NCI-H524 (cell line): ENCODE measurements around the gene RPL28.

ENCODE experiments used
- DNase-seq, 2 experiments: peaks; one replicate each; lab custom pipeline; 2025; lab: John Stamatoyannopoulos, UW

RPL28 gene

GRCh38 chr19:55373306-55373992, 12.3 kb upstream of the RPL28 start:
- DNase-seq = no peak

DNA sequence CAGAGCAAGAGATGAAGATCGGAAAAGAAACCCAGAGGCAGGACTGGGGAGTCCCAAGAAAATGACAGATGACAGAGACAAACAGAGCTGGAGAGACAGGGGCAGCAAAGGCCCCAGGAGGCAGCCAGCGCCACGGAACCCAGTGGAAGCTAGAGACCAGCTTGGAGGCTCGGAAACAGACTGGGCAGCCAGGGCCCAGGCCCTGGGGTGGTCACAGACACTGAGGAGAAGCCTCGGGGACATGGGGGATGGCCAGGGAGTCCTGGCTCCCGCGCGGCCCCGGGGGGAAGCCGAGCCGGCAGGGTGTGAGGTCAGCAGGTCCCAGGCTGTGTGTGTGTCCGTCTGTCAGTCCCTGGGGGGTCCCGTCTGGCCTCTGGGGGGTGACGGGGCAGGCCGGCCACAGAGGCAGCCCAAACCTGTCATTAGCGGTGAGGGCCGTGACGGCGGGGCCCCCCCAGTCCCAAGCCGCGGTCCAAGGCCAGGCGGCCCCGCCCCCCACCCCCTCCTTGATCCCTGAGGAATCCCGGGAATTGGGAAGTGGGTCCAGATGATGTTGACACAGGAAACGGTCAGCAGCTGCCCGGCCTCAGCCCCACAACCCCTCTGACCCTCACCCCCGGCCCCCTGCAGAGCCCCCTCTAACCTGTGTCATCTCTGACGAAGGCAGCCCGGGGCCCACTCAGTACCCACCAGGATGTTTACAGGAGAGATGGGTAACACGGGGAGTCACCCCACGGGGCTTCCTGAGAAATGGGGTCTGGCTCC, 11.6 kb upstream of the RPL28 start:
- peak in 1 of 2 experiments; percentile 29 for DNase-seq

DNA sequence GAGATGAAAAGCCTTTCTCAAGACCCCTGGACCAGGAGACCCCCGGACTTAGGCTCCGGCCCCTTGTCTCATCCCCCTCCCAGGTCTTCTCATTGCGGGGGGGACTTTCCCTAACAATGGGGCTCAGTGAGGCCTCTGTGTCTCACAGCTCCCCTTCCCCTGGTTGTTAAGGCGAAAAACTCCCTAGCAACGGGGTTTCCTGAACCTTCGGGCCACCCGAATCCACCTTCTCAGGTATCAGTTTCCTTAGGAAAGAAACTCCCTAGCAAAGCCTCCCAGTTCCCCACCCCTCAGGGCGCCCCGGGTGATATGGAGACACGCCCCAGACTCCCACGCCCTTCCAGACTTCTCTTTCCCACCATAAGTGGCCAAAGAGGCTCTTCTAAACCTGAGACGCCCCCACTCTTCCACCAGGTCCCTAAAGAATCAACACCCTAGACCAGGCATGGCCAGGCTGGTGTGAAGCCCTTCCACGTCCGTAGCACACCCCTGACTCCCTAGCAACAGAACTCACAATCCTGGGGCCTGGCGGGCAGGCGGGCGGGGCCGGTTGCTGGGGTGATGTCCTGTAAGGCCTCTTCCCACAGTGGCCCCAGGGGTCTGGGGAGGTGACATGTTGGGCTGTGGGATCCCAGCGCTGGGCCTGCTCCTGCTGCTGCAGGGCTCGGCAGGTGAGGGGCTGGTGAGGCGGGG, 9.3 kb upstream of the RPL28 start, which contains the start of gene TMEM190:
Gene TMEM190 (plus strand): TSS at position 586 of the 693 bp plus-strand sequence. CDS start 28 bp downstream, at position 614.
- DNase-seq = no peak

DNA sequence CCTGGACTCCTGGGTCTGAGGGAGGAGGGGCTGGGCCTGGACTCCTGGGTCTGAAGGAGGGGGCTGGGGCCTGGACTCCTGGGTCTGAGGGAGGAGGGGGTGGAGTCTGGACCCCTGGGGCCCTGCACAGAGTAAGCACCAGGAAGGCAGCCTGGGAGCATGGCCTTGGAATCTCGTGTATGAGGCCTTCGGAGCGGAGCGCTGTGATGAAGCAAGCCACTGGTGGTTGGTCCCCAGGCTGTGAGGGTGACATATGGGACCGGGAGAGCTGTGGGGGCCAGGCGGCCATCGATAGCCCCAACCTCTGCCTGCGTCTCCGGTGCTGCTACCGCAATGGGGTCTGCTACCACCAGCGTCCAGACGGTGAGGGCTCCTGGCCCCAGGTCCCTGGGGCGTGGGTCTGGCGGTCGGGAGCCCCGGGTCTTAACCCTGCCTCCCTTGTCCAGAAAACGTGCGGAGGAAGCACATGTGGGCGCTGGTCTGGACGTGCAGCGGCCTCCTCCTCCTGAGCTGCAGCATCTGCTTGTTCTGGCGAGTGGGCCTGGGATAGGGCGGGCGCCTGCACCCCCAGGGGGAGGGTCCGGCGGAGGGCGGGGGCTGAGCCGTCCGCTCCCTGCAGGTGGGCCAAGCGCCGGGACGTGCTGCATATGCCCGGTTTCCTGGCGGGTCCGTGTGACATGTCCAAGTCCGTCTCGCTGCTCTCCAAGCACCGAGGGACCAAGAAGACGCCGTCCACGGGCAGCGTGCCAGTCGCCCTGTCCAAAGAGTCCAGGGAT, 8.2 kb upstream of the RPL28 start:
- peak; percentile 58 to 81 for DNase-seq

DNA sequence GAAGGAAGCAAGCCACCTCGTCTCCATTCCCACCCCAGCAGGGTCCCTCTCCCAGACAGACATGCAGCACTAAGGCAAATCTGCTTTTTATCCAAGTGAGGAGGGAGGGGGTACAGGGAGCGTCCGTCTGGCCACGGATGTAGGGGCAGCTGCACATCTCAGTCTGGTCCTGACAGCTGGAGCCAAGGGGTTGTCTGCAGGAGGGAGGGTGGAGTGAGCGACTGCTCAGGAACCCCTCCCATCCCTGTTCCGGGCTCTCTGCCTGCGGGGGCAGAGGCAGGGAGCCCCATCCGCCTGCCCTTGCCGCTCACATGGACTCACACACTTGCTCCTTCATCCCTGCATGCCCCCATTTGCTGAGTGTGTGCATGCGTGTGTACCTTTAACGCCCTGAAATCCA, 6.6 kb upstream of the RPL28 start:
- DNase-seq = peak; percentile 90 to 97

DNA sequence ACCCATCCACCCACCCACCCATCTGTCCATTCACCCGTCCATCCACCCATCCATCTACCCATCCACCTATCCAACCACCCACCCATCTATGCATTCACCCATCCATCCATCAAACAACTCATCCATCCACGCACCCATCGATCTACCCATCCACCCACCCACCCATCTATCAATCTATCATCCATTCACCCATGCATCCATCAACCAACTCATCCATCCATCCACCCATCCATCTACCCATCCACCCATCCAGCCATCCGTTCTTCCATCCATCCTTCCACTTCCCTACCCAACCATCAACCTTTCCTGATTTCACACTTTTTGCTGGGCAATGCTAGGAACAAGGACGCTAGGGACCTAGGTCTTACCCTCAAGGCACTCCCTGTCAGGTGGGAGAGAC, 3.7 kb upstream of the RPL28 start:
- no peak for DNase-seq

- no peak for DNase-seq
These were observed 3.1 kb upstream of the RPL28 start for GRCh38 chr19:55382522-55383054.

DNA sequence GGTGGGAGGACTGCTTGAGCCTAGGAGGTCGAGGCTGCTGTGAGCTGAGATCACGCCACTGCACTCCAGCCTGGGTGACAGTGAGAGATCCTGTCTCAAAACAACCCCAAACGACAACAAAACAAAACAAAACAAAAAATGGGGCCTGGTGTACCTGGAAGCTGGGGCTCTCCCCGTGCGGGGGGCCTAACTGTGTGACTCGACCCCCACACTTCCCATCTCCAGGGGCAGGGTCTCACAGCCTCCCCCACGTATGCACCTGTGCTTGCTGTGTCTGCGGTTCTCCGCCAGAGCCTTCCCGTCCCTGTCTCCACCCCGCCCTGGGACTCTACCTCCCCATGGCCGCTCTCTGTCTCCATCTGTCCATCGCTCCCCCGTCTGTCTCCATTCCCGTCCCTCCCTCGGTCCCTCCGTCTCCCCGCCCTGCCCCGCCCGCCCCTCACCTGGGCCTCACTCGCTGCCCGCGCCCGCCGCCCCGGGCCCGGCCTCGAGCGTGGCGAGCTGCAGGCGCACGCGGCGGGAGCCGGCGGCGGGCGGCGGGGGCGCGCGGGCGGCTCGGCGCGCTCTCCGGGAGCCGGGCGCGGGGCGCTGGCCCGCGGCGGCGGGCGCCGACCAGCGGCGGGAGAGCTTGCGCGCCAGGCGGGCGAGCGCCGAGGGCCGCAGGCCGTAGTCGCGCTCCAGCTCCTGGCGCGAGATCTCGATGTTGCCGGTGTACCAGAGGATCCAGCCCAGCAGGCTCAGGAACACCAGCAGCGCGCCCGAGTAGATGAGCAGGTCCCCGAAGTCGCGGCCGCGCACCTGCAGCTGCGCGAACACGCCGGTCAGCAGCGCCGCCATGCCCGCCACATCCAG, 2.2 kb upstream of the RPL28 start:
- peak; percentile 26 to 60 for DNase-seq

DNA sequence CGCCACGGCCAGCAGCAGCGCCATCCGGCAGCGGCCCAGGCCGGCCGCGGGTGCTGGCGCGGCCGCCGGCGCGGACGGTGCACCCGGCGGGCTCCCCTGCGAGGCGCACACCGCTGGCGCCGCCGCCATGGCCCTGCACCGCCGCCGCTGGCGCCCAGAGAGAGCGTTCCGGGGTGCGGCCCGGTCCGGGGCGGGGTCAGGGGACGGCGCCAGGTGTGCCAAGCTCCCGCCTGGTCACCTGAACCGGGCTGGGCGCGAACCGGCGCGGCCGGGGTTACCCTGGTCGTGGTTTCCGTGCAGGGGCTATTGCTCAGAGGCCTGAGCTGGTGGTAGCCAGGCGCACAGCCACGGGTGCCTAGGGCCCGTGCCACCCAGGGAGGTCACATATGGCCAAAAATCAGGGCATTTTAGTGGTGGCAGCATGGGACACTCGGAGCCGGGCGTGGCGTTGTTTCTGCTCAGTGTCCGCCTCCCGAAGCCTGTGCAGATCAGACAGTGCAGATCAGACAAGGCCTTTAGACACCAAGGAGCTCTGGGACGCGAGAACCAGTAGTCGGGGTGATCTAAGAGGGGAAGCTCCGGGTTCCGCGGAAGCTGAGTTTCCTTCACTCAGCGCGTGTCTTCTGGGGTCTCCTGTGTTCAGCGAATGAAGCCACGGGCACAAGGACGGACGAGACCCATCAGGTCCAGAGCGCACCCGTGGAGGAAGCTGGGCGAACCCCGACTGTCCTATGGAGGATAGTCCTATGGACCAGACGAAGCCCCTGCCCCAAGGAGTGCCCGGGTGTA, 1.4 kb upstream of the RPL28 start, which contains the start of gene TMEM238:
Gene TMEM238 (minus strand): TSS at position 162 of the 789 bp plus-strand sequence. CDS start 33 bp downstream, at position 129.
- DNase-seq = peak in 1 of 2 experiments; percentile 54

- DNase-seq = peak; percentile 98
These were observed 610 bp upstream of the RPL28 start for GRCh38 chr19:55384920-55385723.

- no peak for DNase-seq
These were observed 800 bp downstream of the RPL28 start for GRCh38 chr19:55386493-55386971.

DNA sequence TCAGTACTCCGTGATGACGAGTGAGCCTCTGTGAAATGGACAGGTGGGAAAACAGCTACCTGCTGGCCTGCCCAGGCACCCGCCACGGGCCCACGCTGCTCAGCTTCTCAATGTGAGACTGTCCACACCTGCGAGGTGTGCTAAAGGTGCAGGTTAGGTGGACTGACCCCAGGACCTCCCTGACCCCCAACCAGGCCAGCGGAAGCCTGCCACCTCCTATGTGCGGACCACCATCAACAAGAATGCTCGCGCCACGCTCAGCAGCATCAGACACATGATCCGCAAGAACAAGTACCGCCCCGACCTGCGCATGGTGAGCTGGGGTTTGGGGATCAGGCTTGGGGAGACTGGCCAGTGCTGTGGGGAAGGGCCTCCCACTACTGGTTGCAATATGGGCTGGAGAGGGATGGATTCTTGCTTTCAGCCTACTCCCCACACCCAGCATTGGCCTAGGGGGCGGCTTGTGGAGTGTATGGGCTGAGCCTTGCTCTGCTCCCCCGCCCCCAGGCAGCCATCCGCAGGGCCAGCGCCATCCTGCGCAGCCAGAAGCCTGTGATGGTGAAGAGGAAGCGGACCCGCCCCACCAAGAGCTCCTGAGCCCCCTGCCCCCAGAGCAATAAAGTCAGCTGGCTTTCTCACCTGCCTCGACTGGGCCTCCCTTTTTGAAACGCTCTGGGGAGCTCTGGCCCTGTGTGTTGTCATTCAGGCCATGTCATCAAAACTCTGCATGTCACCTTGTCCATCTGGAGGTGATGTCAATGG, 2.2 kb downstream of the RPL28 start:
- DNase-seq = no peak

DNA sequence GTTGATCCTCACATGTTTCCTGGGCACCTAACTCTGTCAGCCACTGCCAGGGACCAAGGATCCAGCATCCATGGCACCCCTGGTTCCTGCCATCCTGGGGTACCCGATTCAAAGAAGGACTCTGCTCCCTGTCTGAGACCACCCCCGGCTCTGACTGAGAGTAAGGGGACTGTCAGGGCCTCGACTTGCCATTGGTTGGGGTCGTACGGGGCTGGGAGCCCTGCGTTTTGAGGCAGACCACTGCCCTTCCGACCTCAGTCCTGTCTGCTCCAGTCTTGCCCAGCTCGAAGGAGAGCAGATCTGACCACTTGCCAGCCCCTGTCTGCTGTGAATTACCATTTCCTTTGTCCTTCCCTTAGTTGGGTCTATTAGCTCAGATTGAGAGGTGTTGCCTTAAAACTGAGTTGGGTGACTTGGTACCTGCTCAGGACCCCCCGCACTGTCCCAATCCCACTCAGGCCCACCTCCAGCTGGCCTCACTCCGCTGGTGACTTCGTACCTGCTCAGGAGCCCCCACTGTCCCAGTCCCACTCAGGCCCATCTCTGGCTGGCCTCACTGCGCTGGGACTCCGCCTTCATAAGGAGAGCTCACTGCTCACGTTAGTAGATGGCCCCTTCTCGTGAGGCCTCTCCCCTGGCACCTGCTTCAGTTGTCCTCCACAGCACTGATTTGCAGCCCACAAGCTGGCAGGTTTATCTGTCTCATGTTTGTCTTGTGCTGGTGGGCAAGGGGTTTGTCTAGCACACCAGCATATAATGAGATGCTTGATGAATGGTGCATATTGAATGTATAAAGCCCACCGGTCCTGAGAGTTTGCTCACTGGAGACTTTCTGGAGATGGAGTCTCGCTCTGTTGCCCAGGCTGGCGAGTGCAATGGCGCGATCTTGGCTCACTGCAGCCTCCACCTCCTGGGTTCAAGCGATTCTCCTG, 3.9 kb downstream of the RPL28 start:
- DNase-seq = no peak

GRCh38 chr19:55390461-55390880, 4.7 kb downstream of the RPL28 start:
- no peak for DNase-seq

DNA sequence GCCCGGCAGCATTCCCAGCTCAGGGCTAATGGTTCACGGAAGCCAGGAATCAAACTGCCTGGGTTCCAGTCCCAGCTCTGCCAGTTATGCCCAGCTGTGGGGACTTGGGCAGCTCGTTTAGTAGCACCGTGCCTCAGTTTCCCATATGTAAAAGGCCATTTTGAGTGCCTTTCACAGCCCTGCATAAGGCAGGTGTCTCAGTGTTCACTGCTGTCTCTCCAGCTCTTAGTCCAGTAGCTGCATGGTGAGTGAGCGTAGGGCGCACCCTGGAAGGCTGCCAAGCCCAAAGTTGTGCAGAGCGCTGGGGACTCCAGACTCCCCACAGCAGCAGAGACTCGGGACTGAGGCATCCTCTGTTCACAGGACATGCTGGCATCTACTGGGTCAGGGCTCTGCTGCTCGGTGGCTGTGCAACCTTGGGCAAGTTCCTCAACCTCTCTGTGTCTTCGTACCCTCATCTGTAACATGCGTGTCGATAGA, 5.5 kb downstream of the RPL28 start:
- no peak for DNase-seq

DNA sequence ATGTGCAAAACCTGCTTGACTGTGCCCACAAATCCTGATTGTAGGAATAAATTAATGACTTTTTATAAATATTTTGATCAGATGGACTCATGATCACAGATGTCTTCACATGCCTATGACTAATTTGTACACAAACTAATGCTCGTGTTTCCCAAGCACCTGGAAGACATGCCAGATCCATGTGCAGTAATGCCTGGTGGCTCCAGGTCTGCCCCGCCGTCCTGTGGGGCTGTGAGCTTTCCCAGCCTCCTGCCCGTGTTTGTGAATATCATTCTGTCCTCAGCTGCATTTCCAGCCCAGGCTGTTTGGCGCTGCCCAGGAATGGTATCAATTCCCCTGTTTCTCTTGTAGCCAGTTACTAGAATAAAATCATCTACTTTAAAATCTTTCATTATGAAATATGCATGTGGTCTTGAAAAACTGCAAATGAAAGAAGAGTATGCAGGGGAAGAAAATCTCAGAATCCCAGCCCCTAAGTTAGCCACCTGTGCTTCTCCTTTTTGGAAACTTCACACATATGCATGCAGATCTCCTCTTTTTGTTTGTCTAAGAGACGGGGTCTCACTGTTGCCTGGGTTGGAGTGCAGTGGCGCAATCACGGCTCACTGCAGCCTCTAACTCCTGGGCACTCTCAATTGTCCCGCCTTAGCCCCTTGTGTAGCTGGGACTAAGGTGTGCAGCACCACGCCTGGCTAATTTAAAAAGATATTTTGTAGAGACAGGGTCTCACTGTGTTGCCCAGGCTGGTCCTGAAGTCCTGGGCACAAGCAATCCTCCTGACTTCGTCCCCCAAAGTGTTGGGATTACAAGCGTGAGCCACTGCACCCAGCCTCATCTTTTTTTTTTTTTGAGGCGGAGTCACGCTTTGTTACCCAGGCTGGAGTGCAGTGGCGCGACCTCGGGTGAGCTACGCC, 6.2 kb downstream of the RPL28 start:
- DNase-seq = no peak
